GM18868 (cell line): ENCODE results near the gene MYRIP.
"Not testable (repeated sequence)": the region's sequence is repeated elsewhere in the genome, so short reads cannot be mapped to it uniquely, and the experiment has no call there.

Experiments used
- ATAC-seq: cut with Tn5 transposase; IDR thresholded peaks from one replicate; pipeline ENCODE4 v1.9.1; 2021; ENCODE audit warnings: mild to moderate bottlenecking, moderate library complexity; ENCODE audit not compliant: unreplicated experiment

Gene MYRIP

GRCh38 chr3:40021338-40021737 is 211.9 kb downstream of the MYRIP start:
- no peak for ATAC-seq

- ATAC-seq = no peak
Observed at GRCh38 chr3:40022297-40022827, 213.0 kb downstream of the MYRIP start.

- no peak for ATAC-seq
Observed at GRCh38 chr3:40024526-40024925, 215.1 kb downstream of the MYRIP start.

GRCh38 chr3:40025892-40026291 is 216.5 kb downstream of the MYRIP start:
- ATAC-seq = not testable (repeated sequence)

GRCh38 chr3:40035177-40035576 is 225.8 kb downstream of the MYRIP start:
- ATAC-seq = no peak

- no peak for ATAC-seq
Observed at GRCh38 chr3:40037582-40037981, 228.2 kb downstream of the MYRIP start.

GRCh38 chr3:40042752-40043443 is 233.5 kb downstream of the MYRIP start:
- ATAC-seq = no peak

- ATAC-seq = no peak
Observed at GRCh38 chr3:40043444-40043755, 234.0 kb downstream of the MYRIP start.

- no peak for ATAC-seq
Observed at GRCh38 chr3:40044487-40044886, 235.1 kb downstream of the MYRIP start.

- no peak for ATAC-seq
Observed at GRCh38 chr3:40045051-40045450, 235.6 kb downstream of the MYRIP start.

GRCh38 chr3:40046149-40046548 is 236.7 kb downstream of the MYRIP start:
- no peak for ATAC-seq

- ATAC-seq = no peak
Observed at GRCh38 chr3:40047406-40047805, 238.0 kb downstream of the MYRIP start.

GRCh38 chr3:40053663-40054062 is 244.3 kb downstream of the MYRIP start:
- ATAC-seq = no peak

GRCh38 chr3:40054568-40055222 is 245.3 kb downstream of the MYRIP start:
- ATAC-seq = no peak

GRCh38 chr3:40055361-40055760 is 246.0 kb downstream of the MYRIP start:
- ATAC-seq = no peak

GRCh38 chr3:40055956-40056355 is 246.5 kb downstream of the MYRIP start:
- ATAC-seq = no peak

GRCh38 chr3:40057077-40057476 is 247.7 kb downstream of the MYRIP start:
- ATAC-seq = no peak

- no peak for ATAC-seq
Observed at GRCh38 chr3:40057786-40058185, 248.4 kb downstream of the MYRIP start.

GRCh38 chr3:40068636-40069035 is 259.2 kb downstream of the MYRIP start:
- no peak for ATAC-seq

- no peak for ATAC-seq
Observed at GRCh38 chr3:40070816-40071215, 261.4 kb downstream of the MYRIP start.

GRCh38 chr3:40071683-40072238 is 262.4 kb downstream of the MYRIP start:
- no peak for ATAC-seq

- ATAC-seq = no peak
Observed at GRCh38 chr3:40073310-40074007, 264.1 kb downstream of the MYRIP start.
